Cardiac muscle cell (in vitro differentiated cells and primary cell): ENCODE data around the gene ROBO2. TPM values are rescaled to one million over a fixed set of nuclear protein-coding genes. Genes with fewer than 3 reads are reported as not detected.

Source experiments
- DNase-seq, 2 donors: peaks; one replicate each; pipeline versions ENCODE4 v3.0.0 to v3.0.0-alpha.2; 2010 to 2017; ENCODE audit warnings: low read depth in 1 of 2, low spot score in 1 of 2
- H3K27ac ChIP-seq: fragments of 200-600 bp; sonication (generic); 2 replicates; pipeline ENCODE4 v1.5.1; 2016
- H3K27me3 ChIP-seq: fragments of 200-600 bp; sonication (generic); 2 replicates; pipeline ENCODE4 v1.6.0; 2016; ENCODE audit warnings: control low read depth
- H3K36me3 ChIP-seq: fragments of 200-600 bp; sonication (generic); 2 replicates; pipeline ENCODE4 v1.5.1; 2016; ENCODE audit warnings: control low read depth
- H3K4me1 ChIP-seq: fragments of 200-600 bp; sonication (generic); 2 replicates; pipeline ENCODE4 v1.8.1; 2017; ENCODE audit warnings: low read depth, mild to moderate bottlenecking, mixed run types
- H3K4me3 ChIP-seq: fragments of 200-600 bp; sonication (generic); 2 replicates; pipeline ENCODE4 v1.5.1; 2016; ENCODE audit warnings: mild to moderate bottlenecking
- H3K9me3 ChIP-seq: fragments of 200-600 bp; sonication (generic); 2 replicates; pipeline ENCODE4 v1.5.1; 2017; ENCODE audit warnings: low read depth, mild to moderate bottlenecking, control low read depth
- CTCF ChIP-seq: IDR thresholded peaks from 2 replicates; pipeline ENCODE4 v1.5.1; 2012; ENCODE audit warnings: low read depth, mild to moderate bottlenecking, low read length
- polyA plus RNA-seq: library from polyadenylated mRNA; unstranded; fragments of >200 nt; fragmentation: Nextera tagmentation; extraction: Ambion mirVana; gene quantifications from 2 replicates; pipeline ENCODE4 v1.2.1, GENCODE V29; 2016
- total RNA-seq: library from RNA; depleted of rRNA; stranded (reverse); fragments of >200 nt; gene quantifications from 2 replicates; pipeline ENCODE4 v1.2.3, GENCODE V29; 2016

Gene ROBO2
- total and polyA plus RNA-seq, 2 experiments from 2014 or later, result 13.5 to 39.4 TPM

- Histone ChIP-seq H3K36me3 (no peaks in the 10 kb centered on the region), H3K4me3 (no peak overlapping the region), H3K27ac (no peak overlapping the region), H3K27me3 (no peaks in the 10 kb centered on the region), H3K4me1 (peaks cover 3% of the 10 kb centered on the region), H3K9me3 (no peaks in the 10 kb centered on the region)
- TF ChIP-seq CTCF, result no peak
- DNase-seq, result no peak
Observed at GRCh38 chr3:77652624-77653023, 612.7 kb downstream of the ROBO2 start.

GRCh38 chr3:77655396-77655795, 615.5 kb downstream of the ROBO2 start:
- no peak overlapping the region for H3K27ac ChIP-seq
- no peak for TF ChIP-seq CTCF
- no peak for DNase-seq
- H3K4me1 ChIP-seq, result peaks cover 3% of the 10 kb centered on the region
- no peaks in the 10 kb centered on the region for H3K9me3 ChIP-seq
- no peaks in the 10 kb centered on the region for H3K36me3 ChIP-seq
- no peaks in the 10 kb centered on the region for H3K27me3 ChIP-seq
- no peak overlapping the region for H3K4me3 ChIP-seq

GRCh38 chr3:77660718-77661117, 620.8 kb downstream of the ROBO2 start:
- TF ChIP-seq CTCF, result no peak
- Histone ChIP-seq H3K4me3 (no peak overlapping the region), H3K27ac (no peak overlapping the region), H3K9me3 (no peaks in the 10 kb centered on the region), H3K27me3 (no peaks in the 10 kb centered on the region), H3K4me1 (no peaks in the 10 kb centered on the region), H3K36me3 (no peaks in the 10 kb centered on the region)
- no peak for DNase-seq

GRCh38 chr3:77667901-77668300, 628.0 kb downstream of the ROBO2 start:
- Histone ChIP-seq H3K4me3 (no peak overlapping the region), H3K27me3 (no peaks in the 10 kb centered on the region), H3K36me3 (no peaks in the 10 kb centered on the region), H3K27ac (no peak overlapping the region), H3K9me3 (no peaks in the 10 kb centered on the region), H3K4me1 (no peaks in the 10 kb centered on the region)
- TF ChIP-seq CTCF, result no peak
- DNase-seq, result no peak

- no peak overlapping the region for H3K27ac ChIP-seq
- no peaks in the 10 kb centered on the region for H3K27me3 ChIP-seq
- TF ChIP-seq CTCF, result no peak
- H3K4me1 ChIP-seq, result no peaks in the 10 kb centered on the region
- no peak for DNase-seq
- no peak overlapping the region for H3K4me3 ChIP-seq
- no peaks in the 10 kb centered on the region for H3K9me3 ChIP-seq
- no peaks in the 10 kb centered on the region for H3K36me3 ChIP-seq
Observed at GRCh38 chr3:77668376-77668775, 628.5 kb downstream of the ROBO2 start.

GRCh38 chr3:77672016-77672415, 632.1 kb downstream of the ROBO2 start:
- no peak for TF ChIP-seq CTCF
- Histone ChIP-seq H3K36me3 (no peaks in the 10 kb centered on the region), H3K27me3 (no peaks in the 10 kb centered on the region), H3K4me1 (no peaks in the 10 kb centered on the region), H3K27ac (no peak overlapping the region), H3K4me3 (no peak overlapping the region), H3K9me3 (no peaks in the 10 kb centered on the region)
- no peak for DNase-seq
